Tibial nerve (tissue), 3 donors: ENCODE data around the gene MUC12.
"Not testable (repeated sequence)": the region's sequence is repeated elsewhere in the genome, so short reads cannot be mapped to it uniquely, and the experiment has no call there.

Source experiments
- CTCF ChIP-seq, 5 experiments: fragments of 200-600 bp in 3 of 5; fragments of 450-650 bp in 2 of 5; sonication (generic) in 3 of 5; IDR thresholded peaks; one replicate each; pipeline ENCODE4 v1.5.1; 2016 to 2019; ENCODE audit warnings: antibody characterized with exemption in 5 of 5, mild to moderate bottlenecking in 3 of 5, moderate library complexity in 2 of 5
- POLR2A ChIP-seq, 2 donors: fragments of 450-650 bp; IDR thresholded peaks; one replicate each; pipeline ENCODE4 v1.6.1; 2017; ENCODE audit warnings: antibody characterized with exemption in 2 of 2, mild to moderate bottlenecking in 2 of 2, moderate library complexity in 2 of 2

GRCh38 chr7:101065162-101065561 lies 95.8 kb downstream of the MUC12 start:
- not testable (repeated sequence) for TF ChIP-seq CTCF, POLR2A (IDR thresholded peaks at IDR 0.05)
